ENCODE results near the gene AGFG2.

Gene AGFG2

DNA sequence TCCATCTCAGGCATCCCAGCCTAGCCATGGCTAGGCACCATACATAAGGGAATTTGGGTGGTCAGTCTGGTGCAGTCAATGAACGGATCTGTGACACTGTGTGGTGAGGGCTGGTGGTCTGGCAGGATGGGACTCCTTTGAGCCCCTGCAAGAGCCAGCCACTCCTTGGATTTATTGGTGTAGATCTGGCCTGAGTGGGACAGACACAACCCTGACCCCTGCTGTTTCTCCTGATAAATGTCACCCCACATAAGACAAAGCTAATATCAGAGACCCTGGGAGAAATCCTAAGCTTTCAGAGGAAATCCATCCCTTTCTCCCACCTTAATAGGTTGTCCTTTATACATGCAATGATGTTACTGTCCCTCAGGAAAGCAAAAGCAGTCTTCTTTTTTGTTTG lies 49.4 kb downstream of the AGFG2 start:
- FAIRE-seq = no peak

DNA sequence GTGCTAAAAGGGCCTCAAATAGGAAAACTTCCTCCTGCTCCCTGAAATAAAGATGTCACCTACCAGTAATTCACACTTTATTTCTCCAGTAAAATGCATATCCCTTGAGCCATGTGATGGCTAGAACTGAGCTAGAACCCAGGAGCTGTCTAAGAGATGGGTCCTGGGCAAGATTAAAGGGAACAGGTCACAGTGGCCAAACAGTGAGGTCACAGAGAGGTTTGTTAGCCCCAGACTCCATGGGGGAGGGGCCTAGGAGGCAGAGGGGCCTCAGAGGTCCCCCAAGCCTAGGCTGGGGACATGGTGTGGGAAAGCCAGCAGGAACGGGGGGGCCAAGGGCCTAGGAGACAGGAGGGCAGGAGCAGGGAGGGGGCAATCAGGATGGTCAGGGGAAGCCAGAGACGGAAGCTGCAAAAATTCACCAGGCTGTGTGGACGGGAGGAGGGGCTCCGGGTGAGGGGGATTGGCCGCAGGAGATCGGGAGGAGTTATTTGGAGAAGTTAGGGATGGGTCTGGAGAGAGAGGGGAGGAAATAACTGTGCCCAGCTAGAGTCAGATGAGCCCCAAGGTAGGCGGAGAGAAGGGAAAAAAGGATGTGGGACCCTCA lies 50.4 kb downstream of the AGFG2 start:
- FAIRE-seq = no peak

DNA sequence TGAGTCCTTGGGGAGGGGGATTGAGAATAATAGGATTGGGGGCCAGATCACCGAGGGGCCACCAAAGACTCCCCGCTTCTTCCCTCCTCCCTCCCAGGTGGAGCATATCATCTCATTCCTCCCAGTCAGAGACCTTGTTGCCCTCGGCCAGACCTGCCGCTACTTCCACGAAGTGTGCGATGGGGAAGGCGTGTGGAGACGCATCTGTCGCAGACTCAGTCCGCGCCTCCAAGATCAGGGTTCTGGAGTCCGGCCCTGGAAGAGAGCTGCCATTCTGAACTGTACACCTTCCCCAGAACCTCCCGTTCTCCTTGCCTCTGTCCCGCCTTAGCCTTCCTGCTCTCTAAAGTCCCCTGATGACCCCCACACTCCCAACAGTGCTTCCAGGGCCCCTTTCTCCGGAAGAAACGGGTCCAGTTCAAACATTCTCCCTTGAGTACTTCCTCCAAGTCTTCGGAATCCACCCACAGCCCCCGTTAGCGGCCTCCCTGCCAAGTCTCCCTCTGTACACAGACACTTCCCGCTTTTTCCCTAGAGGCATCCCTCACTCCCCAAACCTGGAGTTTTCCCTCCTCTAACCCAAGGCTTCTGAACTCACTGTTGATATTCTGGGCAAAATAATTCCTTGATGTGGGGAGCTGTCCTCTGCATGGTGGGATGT lies 51.2 kb downstream of the AGFG2 start:
- FAIRE-seq = no peak

DNA sequence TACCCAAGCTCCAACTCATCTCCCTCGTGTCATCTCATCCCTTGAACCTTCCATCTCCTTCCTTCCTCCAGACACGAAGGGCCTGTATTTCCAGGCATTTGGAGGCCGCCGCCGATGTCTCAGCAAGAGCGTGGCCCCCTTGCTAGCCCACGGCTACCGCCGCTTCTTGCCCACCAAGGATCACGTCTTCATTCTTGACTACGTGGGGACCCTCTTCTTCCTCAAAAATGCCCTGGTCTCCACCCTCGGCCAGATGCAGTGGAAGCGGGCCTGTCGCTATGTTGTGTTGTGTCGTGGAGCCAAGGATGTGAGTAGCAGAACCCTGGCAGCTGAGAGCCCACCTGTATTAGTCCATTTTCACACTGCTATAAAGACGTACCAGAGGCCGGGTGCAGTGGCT lies 52.6 kb downstream of the AGFG2 start:
- FAIRE-seq = no peak

DNA sequence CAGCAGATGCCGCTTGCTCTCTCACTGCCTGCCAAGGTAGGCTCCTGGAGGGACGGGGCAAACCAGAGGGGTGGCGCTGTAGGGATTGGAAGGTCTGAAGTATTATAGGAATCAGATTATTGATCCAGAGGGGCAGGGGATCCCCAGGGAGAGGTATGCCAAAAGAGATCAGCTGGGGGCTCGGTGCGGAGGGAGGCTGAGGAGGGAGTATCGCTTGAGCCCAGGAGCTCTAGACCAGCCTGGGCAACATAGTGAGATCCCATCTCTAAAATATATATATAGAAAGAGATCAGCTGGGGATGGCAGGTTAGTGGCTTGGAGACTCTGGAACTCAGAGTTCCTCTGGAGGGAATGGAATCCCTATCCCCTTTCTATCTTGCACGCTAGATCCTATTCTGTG lies 56.2 kb downstream of the AGFG2 start:
- no peak for FAIRE-seq

DNA sequence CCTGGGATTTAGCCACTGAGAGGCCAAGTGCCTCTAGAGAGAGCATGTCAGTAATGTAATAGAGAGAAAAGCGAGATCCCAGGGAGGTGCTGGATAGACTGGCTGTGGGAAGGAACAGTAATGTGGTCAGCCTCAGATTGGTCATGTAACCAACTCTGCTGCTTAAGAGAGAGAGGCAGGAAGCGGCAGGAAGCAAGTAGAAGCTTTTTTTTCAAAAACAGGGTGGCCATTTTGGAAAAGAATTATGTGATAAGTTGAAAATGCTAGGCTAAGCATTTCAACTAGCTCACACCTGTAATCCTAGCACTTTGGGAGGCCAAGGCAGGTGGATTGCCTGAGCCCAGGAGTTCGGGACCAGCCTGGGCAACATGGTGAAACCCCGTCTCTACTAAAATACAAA lies 59.4 kb downstream of the AGFG2 start:
- FAIRE-seq = no peak

DNA sequence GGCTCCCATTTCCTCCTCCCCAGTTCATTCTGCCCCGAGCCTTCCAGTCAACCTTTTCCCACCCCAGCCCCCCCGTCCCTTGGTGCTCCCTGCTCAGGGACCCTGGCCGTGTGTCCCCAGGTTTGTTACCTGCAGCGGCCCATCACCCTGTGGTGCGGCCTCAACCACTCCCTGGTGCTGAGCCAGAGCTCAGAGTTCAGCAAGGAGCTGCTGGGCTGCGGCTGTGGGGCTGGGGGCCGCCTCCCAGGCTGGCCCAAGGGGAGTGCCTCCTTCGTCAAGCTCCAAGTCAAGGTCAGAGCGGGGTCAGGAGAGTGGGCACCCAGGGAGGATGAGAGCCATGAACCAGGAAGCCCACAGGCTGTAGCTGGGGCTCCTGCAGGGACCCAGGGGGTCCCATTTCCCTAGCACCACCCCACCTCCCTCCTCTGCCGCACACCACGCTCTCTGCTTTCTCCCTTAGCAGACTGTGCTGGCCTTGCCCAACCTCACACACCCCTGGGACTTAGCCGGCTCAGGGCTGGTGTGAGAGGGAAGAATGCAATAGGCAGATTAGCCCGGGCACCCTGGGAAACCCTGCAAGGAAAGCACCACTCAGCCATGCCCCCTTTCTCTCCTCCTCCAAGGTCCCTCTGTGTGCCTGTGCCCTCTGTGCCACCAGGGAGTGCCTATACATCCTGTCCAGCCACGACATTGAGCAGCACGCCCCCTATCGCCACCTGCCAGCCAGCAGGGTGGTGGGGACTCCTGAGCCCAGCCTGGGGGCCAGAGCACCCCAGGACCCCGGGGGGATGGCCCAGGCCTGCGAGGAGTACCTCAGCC lies 61.1 kb downstream of the AGFG2 start:
- no peak for FAIRE-seq

DNA sequence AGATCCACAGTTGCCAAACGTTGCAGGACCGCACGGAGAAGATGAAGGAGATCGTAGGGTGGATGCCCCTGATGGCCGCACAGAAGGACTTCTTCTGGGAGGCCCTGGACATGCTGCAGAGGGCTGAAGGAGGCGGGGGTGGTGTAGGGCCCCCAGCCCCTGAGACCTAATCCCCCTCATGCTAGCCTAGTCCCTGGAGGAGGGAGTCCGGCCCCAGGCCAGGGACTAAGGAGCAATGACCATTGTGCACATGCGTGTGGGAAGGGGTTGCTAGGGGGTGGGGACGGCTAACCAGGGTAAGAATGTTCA lies 61.7 kb downstream of the AGFG2 start:
- no peak for FAIRE-seq

DNA sequence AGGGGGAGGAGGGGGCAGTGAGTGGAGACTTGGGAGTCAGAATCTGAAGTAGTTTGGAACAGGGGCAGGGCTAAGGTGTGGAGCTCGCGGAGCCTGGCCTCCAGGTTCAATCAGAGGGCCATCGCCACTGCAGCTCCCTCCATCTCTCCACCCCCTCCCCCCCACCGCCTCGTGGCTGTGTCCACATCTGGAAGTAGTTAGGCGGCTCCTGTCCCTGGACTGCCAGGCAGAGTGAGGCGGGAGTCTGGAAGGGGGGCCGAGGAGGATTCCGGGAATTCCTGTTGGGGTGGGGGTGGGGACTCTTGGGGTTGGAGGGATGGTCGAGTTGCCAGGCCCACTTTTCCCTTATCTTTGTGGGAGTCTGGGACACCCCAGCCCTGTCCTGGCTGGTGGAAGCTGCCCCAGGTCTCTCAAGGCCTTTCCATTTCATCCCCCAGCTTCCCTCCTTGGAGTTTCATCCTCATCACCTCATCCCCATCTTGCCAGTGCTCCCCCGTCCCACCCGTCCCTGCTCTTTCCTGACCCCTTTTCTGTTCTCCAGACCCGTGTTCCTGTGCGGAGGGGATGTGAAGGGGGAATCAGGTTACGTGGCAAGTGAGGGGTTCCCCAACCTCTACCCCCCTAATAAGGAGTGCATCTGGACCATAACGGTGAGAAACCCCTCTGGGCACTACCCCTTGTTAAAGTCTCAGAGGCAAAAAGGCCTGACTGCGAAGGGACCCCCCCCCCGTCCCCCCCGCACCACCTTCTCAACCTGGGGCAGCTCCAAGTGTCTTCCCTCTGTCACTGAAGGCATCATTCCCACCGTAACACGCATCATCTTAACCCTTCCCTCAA lies 64.1 kb downstream of the AGFG2 start:
- FAIRE-seq = no peak

DNA sequence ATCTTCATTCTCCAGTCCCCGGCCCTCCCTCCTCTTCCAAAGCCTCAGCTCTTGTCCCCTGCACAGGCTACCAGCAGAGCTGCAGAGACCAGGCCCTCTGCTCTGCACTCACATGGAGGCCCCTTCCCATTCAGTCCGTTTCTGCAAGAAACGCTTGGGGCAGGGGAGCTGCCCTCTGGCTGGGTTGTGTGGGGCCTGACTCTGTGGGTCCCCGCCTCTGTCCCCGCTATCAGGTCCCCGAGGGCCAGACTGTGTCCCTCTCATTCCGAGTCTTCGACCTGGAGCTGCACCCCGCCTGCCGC lies 64.7 kb downstream of the AGFG2 start:
- no peak for FAIRE-seq

DNA sequence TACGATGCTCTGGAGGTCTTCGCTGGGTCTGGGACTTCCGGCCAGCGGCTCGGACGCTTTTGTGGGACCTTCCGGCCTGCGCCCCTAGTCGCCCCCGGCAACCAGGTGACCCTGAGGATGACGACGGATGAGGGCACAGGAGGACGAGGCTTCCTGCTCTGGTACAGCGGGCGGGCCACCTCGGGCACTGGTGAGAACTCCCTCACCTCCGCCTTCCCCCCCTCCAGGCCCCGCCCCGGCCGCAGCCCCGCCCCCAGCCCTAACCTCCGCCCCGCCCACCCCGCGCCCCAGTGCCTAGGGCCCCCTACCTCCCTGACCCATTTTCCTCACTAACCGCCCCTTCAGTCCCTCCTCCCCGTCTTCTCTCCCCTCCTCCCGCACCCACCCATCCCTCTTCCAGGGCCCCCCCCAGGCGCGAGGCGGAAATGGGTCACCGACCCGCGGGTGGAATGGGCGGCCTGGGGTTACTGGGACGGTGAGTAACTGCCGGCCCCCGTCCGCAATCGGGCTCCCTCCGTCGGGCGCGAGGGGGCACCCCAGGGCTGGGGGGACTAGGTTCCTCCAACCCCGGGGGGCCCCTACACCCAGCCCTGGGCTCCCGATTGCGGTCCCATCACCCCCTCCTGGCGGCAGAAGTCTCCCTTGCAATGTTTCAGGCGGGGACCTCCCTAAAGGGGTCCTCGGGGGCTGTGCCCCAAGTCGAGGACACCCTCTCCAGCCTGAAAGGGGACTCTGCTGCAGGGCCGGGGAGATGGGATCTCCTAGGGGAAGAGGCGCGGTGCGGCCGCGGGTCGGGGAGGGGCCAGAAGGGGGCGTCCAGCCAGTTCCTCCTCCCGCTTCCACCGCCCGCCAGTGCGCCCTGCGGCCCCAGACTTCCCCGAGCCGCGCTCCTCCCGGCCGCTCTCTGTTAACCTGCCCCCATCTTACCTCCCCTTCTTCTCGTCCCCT lies 65.3 kb downstream of the AGFG2 start:
- FAIRE-seq = no peak

DNA sequence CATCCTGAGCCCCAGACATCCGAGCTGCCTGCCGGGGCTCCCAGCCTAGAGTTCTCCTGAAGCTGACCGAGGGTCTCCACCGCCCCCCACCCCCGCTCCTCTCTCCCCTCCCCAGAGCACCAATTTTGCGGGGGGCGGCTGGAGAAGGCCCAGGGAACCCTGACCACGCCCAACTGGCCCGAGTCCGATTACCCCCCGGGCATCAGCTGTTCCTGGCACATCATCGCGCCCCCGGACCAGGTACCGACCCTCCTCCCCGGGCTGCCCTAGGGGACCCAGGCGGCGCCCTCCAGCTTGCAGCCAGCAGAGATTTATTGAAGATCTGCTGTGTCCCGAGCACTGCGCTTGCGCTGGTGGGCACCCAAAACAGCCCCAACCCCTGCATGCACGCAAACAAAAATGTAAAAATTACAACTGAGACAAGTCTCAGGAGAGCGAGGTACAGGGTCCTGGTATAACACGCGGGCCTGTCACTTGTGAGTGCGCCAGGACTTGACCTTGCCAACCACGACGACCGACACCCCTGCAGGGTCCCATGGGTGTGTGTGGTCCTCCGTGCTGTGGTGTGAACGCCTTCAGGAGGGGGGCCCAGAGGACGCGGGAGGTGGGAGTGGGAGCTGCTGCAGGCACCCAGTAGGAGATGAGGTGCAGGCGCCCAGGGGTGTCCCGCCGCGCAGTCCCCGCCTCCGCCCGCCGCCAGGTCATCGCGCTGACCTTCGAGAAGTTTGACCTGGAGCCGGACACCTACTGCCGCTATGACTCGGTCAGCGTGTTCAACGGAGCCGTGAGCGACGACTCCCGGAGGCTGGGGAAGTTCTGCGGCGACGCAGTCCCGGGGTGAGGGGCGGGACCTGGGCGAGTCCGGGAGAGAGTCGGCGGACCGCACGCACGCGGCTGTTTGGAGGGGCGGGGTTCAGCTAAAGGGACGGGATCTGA lies 66.2 kb downstream of the AGFG2 start:
- no peak for FAIRE-seq

DNA sequence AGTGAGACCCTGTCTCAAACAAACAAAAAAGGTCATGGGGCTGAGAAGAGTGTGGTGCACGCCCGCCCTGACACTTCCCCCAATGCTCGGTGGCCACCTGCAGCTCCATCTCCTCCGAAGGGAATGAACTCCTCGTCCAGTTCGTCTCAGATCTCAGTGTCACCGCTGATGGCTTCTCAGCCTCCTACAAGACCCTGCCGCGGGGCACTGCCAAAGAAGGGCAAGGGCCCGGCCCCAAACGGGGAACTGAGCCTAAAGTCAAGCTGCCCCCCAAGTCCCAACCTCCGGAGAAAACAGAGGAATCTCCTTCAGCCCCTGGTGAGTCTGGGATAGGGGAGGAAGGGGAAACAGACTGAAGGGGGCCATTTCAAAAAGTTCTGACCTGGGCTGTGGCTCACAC lies 67.3 kb downstream of the AGFG2 start:
- FAIRE-seq = no peak

DNA sequence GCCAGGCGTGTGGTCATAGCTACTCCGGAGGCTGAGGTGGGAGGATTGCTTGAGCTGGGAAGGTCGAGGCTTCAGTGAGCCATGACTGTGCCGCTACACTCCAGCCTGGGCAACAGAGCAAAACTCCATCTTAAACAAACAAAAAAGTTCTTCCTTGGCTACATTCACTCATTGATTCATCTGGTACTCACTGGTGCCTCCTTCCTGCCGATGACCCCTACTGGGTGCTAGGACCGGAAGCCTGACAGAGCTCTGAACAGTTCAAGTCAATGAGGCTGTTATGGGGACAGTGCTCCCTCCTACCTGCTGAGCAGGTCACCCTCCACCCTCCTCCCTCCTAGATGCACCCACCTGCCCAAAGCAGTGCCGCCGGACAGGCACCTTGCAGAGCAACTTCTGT lies 68.1 kb downstream of the AGFG2 start:
- no peak for FAIRE-seq

DNA sequence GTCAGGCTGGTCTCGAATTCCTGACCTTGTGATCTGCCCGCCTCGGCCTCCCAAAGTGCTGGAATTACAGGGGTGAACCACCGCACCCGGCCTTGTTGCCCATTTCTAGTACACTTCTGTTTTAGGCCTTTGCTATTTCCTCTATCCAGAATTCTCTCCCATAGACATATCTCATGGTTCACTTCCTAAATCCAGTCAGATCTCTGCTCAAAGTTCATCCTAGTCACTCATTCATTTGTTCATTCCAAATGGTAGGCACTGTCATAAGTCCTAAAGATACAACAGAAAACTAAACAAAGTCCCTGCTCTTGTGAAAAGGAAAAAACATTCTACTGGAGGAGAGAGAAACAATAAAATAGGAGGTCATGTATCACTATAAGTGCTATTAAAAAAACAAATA lies 71.0 kb downstream of the AGFG2 start:
- no peak for FAIRE-seq

DNA sequence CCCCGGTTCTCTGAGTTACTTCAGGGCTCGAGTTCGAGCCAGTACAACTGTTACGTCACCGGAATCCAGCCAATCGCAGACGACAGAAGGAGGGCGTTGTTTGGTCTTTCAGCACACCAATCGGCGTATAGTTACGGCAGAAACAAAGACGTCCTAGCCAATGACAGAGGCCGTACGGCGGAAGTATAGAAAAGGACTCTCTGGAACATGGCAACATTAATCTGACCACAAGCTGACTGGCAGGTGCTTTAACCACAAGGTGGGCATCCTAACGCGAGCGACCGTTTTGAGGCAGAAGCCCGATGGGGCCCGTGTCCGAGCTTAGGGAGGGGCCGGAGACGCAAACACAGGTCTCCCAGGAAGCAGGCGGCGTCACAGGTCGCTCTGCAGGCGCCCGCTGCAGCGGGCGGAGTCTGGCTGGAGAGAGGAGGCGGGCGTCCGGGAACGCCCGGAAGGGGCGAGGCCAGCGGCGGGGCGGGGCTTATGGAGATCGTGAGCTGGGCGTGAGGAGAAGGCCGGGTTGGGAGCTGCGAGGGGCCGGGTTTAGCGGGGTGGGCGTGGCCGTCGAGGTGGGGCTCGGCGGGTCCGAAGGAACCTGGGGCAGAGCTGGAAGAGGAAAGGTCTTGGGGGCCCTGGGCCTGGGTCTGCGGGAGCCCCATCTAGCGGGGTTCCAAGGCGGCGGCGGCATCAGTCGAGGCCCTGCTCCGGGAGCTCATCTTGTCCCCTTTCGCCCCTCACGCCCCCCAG lies 73.2 kb downstream of the AGFG2 start, which contains the start of gene MOSPD3:
Gene MOSPD3, plus strand, starts transcription at position 558 of the 747 bp plus-strand sequence. CDS start 252 bp downstream, outside the sequence.
- peak; percentile 99 for FAIRE-seq

DNA sequence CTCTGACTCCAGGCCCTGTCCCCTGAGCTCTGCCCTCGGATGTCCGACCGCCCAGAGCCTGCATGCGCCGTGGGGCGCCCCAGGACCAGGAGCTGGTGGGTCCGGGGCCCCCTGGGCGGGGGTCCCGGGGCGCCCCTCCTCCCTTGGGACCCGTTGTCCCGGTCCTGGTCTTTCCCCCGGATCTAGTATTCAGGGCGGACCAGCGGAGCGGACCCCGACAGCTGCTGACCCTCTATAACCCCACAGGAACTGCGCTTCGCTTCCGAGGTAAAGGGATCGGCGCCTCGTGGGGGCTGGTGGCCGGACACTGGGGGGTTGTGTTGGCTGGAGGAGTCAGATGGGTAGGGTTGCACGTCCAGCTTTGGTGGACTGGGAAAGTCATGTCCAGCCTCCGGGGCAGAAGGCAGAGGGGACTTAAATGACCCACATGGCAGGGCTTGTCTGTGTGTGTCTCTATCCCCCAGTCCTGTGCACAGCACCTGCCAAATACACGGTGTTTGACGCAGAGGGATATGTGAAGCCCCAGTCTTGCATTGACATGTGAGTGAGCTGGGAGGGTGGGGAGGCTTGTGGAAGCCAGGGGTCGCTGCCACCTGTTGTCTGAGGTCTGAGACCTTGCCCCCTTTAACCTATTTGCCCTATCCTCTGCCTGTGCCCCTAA lies 73.9 kb downstream of the AGFG2 start:
- FAIRE-seq = no peak

DNA sequence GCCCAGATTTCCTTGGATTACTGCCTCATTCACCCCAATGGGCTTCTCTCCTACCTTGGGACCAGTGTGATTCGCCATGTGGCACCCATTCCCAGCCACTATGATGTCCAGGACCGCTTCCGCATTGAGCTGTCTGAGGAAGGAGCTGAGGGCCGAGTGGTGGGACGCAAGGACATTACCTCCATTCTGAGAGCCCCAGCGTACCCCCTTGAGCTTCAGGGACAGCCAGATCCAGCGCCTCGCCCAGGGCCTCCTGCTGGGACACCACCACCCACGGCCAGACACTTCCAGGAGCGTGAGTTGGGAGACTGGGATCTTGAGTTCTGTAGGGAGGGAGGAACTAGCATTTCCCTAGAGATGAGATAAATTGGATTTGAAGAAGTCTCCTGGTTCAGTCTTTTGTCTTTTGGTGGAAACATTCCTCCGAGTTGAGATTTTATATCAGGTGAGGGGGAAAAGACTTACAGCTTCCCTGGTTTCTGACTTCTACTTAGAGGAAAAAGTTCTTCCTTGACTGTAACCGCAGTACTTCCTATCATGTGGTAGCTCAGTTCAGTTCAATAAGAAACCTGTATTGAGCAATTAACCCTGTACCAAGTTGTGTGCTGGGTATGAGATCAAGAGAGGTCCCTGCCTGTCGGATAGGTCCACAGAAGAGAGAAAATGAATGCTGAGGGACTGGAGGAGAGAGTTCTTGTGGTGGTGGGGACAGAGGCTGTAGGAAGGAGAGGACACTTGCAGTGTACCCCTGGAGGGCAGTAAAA lies 74.6 kb downstream of the AGFG2 start:
- no peak for FAIRE-seq

DNA sequence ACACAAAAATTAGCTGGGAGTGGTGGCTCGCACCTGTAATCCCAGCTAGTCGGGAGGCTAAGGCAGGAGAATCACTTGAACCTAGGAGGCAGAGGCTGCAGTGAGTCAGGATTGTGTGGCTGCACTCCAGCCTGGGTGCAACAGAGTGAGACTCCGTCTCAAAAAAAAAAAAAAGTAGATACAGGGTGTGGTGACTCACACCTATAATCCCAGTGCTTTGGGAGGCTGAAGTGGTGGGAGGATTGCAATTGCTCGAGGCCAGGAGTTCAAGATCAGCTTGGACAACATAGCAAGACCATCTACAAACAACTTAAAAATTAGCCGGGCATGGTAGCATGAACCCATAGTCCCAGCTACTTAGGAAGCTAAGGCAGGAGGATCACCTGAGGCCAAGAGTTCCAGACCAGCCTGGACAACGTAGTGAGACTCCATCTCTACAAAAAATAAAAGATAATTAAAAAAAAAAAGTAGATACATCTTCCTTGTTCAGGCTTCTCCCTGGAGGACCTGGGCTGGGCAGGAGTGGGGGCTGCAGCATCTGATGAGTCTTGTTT lies 75.4 kb downstream of the AGFG2 start:
- FAIRE-seq = no peak
